PC-3 (cell line): ENCODE results near the gene G6PC1. TPM values are rescaled to one million over a fixed set of nuclear protein-coding genes. Genes with fewer than 3 reads are reported as not detected.

Experiments used
- ATAC-seq: fragments of 200-7000 bp; cut with Tn5 transposase; 2 replicates; pipeline ENCODE4 v1.9.1; 2020; ENCODE audit warnings: mild to moderate bottlenecking, moderate library complexity
- BruUV-seq: library from RNA; stranded (reverse); fragments of 400-500 nt; replicated peaks from 2 replicates; lab custom pipeline; 2021; lab: Mats Ljungman, UMichigan
- CTCF ChIA-PET: fragments of 300-600 bp; sonication (Branson Sonifier 250); formaldehyde crosslinking; loops from one replicate; lab custom pipeline; 2022; ENCODE audit warnings: antibody characterized with exemption; lab: Charles Lee
- POLR2A ChIA-PET: fragments of 300-600 bp; sonication (Branson Sonifier 250); formaldehyde crosslinking; loops from one replicate; lab custom pipeline; 2022; ENCODE audit warnings: antibody characterized with exemption; ENCODE audit not compliant: unreplicated experiment; lab: Charles Lee
- DNase-seq: peaks from one replicate; pipeline ENCODE4 v3.0.0-alpha.2; 2015
- H2AFZ ChIP-seq: fragments of 300-600 bp; sonication (generic); 2 replicates; pipeline ENCODE4 v1.6.0; 2016; ENCODE audit warnings: antibody characterized with exemption, low read length
- H3F3A ChIP-seq: fragments of 300-600 bp; sonication (generic); one replicate; pipeline ENCODE4 v1.6.0; 2017; ENCODE audit warnings: antibody characterized with exemption, low read length, control low read depth, mild to moderate bottlenecking; ENCODE audit not compliant: unreplicated experiment
- H3K27ac ChIP-seq: fragments of 300-600 bp; sonication (generic); 2 replicates; pipeline ENCODE4 v1.5.1; 2016; ENCODE audit warnings: mild to moderate bottlenecking, low read length
- H3K27me3 ChIP-seq: fragments of 300-600 bp; sonication (generic); 2 replicates; pipeline ENCODE4 v1.6.1; 2016; ENCODE audit warnings: low read length, mixed read lengths
- H3K36me3 ChIP-seq: fragments of 300-600 bp; sonication (generic); 2 replicates; pipeline ENCODE4 v1.6.1; 2016; ENCODE audit warnings: low read depth, mixed run types, low read length, mixed read lengths
- H3K4me1 ChIP-seq: fragments of 300-600 bp; sonication (generic); 2 replicates; pipeline ENCODE4 v1.5.1; 2016; ENCODE audit warnings: low read length; ENCODE audit not compliant: insufficient read depth
- H3K4me2 ChIP-seq: fragments of 300-600 bp; sonication (generic); 2 replicates; pipeline ENCODE4 v1.6.0; 2016; ENCODE audit warnings: low read length
- H3K4me3 ChIP-seq: fragments of 300-600 bp; sonication (generic); 2 replicates; pipeline ENCODE4 v1.5.1; 2016; ENCODE audit warnings: mild to moderate bottlenecking, low read length, mixed read lengths
- H3K79me2 ChIP-seq: fragments of 300-600 bp; sonication (generic); 2 replicates; pipeline ENCODE4 v1.6.1; 2017; ENCODE audit warnings: low read length, mixed read lengths
- H3K9ac ChIP-seq: fragments of 300-600 bp; sonication (generic); 2 replicates; pipeline ENCODE4 v1.6.0; 2016; ENCODE audit warnings: mild to moderate bottlenecking, low read length
- H3K9me2 ChIP-seq: fragments of 300-600 bp; sonication (generic); replicated peaks from 2 replicates; pipeline ENCODE4 v1.6.1; 2016; ENCODE audit warnings: mixed run types, low read length, mixed read lengths
- H3K9me3 ChIP-seq: fragments of 300-600 bp; sonication (generic); 2 replicates; pipeline ENCODE4 v1.6.1; 2016; ENCODE audit warnings: low read length, mixed read lengths
- H4K20me1 ChIP-seq: fragments of 300-600 bp; sonication (generic); 2 replicates; pipeline ENCODE4 v1.6.1; 2016; ENCODE audit warnings: low read length, mixed read lengths
- CTCF ChIP-seq: fragments of 300-600 bp; sonication (generic); conservative IDR thresholded peaks from 2 replicates; pipeline ENCODE4 v1.5.1; 2017; ENCODE audit warnings: antibody characterized with exemption, low read depth, mild to moderate bottlenecking, low read length
- EZH2 ChIP-seq: fragments of 300-600 bp; sonication (generic); IDR thresholded peaks from one replicate; pipeline ENCODE4 v1.6.1; 2017; ENCODE audit warnings: antibody characterized with exemption, mild to moderate bottlenecking, low read length; ENCODE audit not compliant: unreplicated experiment
- EZH2phosphoT487 ChIP-seq: fragments of 300-600 bp; sonication (generic); IDR thresholded peaks from 2 replicates; pipeline ENCODE4 v1.6.1; 2018; ENCODE audit warnings: mild to moderate bottlenecking, antibody characterized with exemption, low read length, borderline replicate concordance
- intact Hi-C: fragments of 100-400 bp; cut with micrococcal nuclease; formaldehyde crosslinking; loops from 2 replicates; pipeline ENCODE4 v1.9.0; 2023
- total RNA-seq: library from RNA; depleted of rRNA; stranded (reverse); fragments of >200 nt; gene quantifications from 2 replicates; pipeline ENCODE4 v1.2.3, GENCODE V29; 2014

The G6PC1 gene
- total RNA-seq, 1 experiment from 2014 or later, result not detected

GRCh38 chr17:42852351-42852750 is 48.2 kb upstream of the G6PC1 start:
- Histone ChIP-seq H3K4me1 (no peaks in the 10 kb centered on the region), H3K27me3 (no peaks in the 10 kb centered on the region), H3K4me3 (no peak overlapping the region), H3K36me3 (no peaks in the 10 kb centered on the region), H4K20me1 (no peaks in the 10 kb centered on the region), H3K9me2 (no peaks in the 10 kb centered on the region), H3K9ac (no peak overlapping the region), H3F3A (no peaks in the 10 kb centered on the region), H3K4me2 (no peak overlapping the region), H3K27ac (no peak overlapping the region), H3K9me3 (no peaks in the 10 kb centered on the region), H3K79me2 (no peaks in the 10 kb centered on the region), H2AFZ (no peak overlapping the region)
- intact Hi-C loops, result no loop called here
- POLR2A ChIA-PET, result no interaction called here
- BruUV-seq, result no TSS peak
- no peak for ATAC-seq
- TF ChIP-seq CTCF (no peak), EZH2phosphoT487 (no peak), EZH2 (no peak)
- CTCF ChIA-PET, result no interaction called here
- DNase-seq, result no peak

GRCh38 chr17:42853004-42853403 is 47.6 kb upstream of the G6PC1 start:
- Histone ChIP-seq H2AFZ (no peak overlapping the region), H3K36me3 (no peaks in the 10 kb centered on the region), H3K27ac (no peak overlapping the region), H3K9me3 (no peaks in the 10 kb centered on the region), H4K20me1 (no peaks in the 10 kb centered on the region), H3K4me3 (no peak overlapping the region), H3K79me2 (no peaks in the 10 kb centered on the region), H3K27me3 (no peaks in the 10 kb centered on the region), H3F3A (no peaks in the 10 kb centered on the region), H3K4me1 (no peaks in the 10 kb centered on the region), H3K4me2 (no peak overlapping the region), H3K9ac (no peak overlapping the region), H3K9me2 (no peaks in the 10 kb centered on the region)
- no TSS peak for BruUV-seq
- ATAC-seq, result no peak
- TF ChIP-seq EZH2 (no peak), CTCF (no peak), EZH2phosphoT487 (no peak)
- ChIA-PET CTCF (no interaction called here), POLR2A (no interaction called here)
- intact Hi-C loops, result no loop called here
- no peak for DNase-seq

- Histone ChIP-seq H3K36me3 (no peaks in the 10 kb centered on the region), H3K79me2 (no peaks in the 10 kb centered on the region), H3K4me3 (no peak overlapping the region), H3K27me3 (no peaks in the 10 kb centered on the region), H2AFZ (no peak overlapping the region), H3K9ac (no peak overlapping the region), H4K20me1 (no peaks in the 10 kb centered on the region), H3K4me2 (no peak overlapping the region), H3K9me2 (no peaks in the 10 kb centered on the region), H3K9me3 (no peaks in the 10 kb centered on the region), H3F3A (no peaks in the 10 kb centered on the region), H3K4me1 (no peaks in the 10 kb centered on the region), H3K27ac (no peak overlapping the region)
- POLR2A ChIA-PET, result no interaction called here
- CTCF ChIA-PET, result no interaction called here
- ATAC-seq (no peak), DNase-seq (no peak)
- TF ChIP-seq EZH2phosphoT487, result no peak
- no peak for TF ChIP-seq CTCF
- TF ChIP-seq EZH2, result no peak
- intact Hi-C loops, result no loop called here
- no TSS peak for BruUV-seq
These were observed 47.0 kb upstream of the G6PC1 start for GRCh38 chr17:42853597-42853967.
